IMR-90 (cell line): ENCODE data around the gene SLC23A2. TPM values are rescaled to one million over a fixed set of nuclear protein-coding genes. Genes with fewer than 3 reads are reported as not detected.
A peak's percentile ranks its signal among the peaks of the same experiment; 100 is the strongest.

Experiments used
- ATAC-seq: fragments of 200-7000 bp; cut with Tn5 transposase; 2 replicates; pipeline ENCODE4 v1.9.1; 2020; ENCODE audit warnings: low read depth, mild to moderate bottlenecking, moderate library complexity
- BruUV-seq: library from RNA; stranded (reverse); fragments of 400-500 nt; replicated peaks from 2 replicates; lab custom pipeline; 2021; lab: Mats Ljungman, UMichigan
- CTCF ChIA-PET: fragments of 300-600 bp; formaldehyde crosslinking; extraction: SDS; loops from one replicate; lab custom pipeline; 2021; ENCODE audit warnings: antibody characterized with exemption; lab: Yijun Ruan, JAX
- POLR2A ChIA-PET: fragments of 300-600 bp; sonication (Branson Sonifier 250); formaldehyde crosslinking; loops from one replicate; lab custom pipeline; 2022; ENCODE audit warnings: antibody characterized with exemption; ENCODE audit not compliant: unreplicated experiment; lab: Charles Lee
- DNase-seq: peaks from one replicate; pipeline ENCODE4 v3.0.0; 2013
- H2AFZ ChIP-seq: replicated peaks from 2 replicates; pipeline ENCODE3; 2013; ENCODE audit warnings: low read length, mild to moderate bottlenecking; ENCODE audit not compliant: poor library complexity
- H2AK5ac ChIP-seq: 2 replicates; pipeline ENCODE4 v1.6.1; 2013; ENCODE audit warnings: low read depth, low read length, inconsistent platforms
- H2AK9ac ChIP-seq: replicated peaks from 2 replicates; pipeline ENCODE3; 2013; ENCODE audit warnings: mild to moderate bottlenecking, low read depth, low read length, moderate library complexity; ENCODE audit not compliant: poor library complexity
- H2BK120ac ChIP-seq: 2 replicates; pipeline ENCODE4 v1.6.1; 2013; ENCODE audit warnings: low read depth, low read length, inconsistent platforms
- H2BK15ac ChIP-seq: 3 replicates; pipeline ENCODE4 v1.6.1; 2013; ENCODE audit warnings: low read depth, low read length, inconsistent platforms
- H2BK20ac ChIP-seq: 2 replicates; pipeline ENCODE4 v1.6.1; 2013; ENCODE audit warnings: low read depth, mild to moderate bottlenecking, inconsistent platforms, low read length, moderate library complexity
- H2BK5ac ChIP-seq: 2 replicates; pipeline ENCODE4 v1.6.1; 2013; ENCODE audit warnings: mild to moderate bottlenecking, low read depth, low read length, inconsistent platforms; ENCODE audit not compliant: poor library complexity, severe bottlenecking
- H3K14ac ChIP-seq: replicated peaks from 2 replicates; pipeline ENCODE4 v1.6.1; 2013; ENCODE audit warnings: low read depth, low read length, inconsistent platforms
- H3K18ac ChIP-seq: 2 replicates; pipeline ENCODE4 v1.6.1; 2013; ENCODE audit warnings: low read depth, low read length, control low read depth
- H3K23ac ChIP-seq: 2 replicates; pipeline ENCODE4 v1.6.1; 2013; ENCODE audit warnings: low read depth, low read length, inconsistent platforms
- H3K27ac ChIP-seq: 2 replicates; pipeline ENCODE4 v1.5.1; 2013; ENCODE audit warnings: mild to moderate bottlenecking, control low read depth, low read length; ENCODE audit not compliant: insufficient read depth
- H3K27me3 ChIP-seq: 2 replicates; pipeline ENCODE4 v1.6.1; 2013; ENCODE audit warnings: low read length; ENCODE audit not compliant: control insufficient read depth, insufficient read depth
- H3K36me3 ChIP-seq: 2 replicates; pipeline ENCODE4 v1.6.1; 2013; ENCODE audit warnings: low read length, mixed read lengths; ENCODE audit not compliant: control insufficient read depth, insufficient read depth
- H3K4ac ChIP-seq: 2 replicates; pipeline ENCODE4 v1.6.1; 2013; ENCODE audit warnings: low read depth, low read length, inconsistent platforms
- H3K4me1 ChIP-seq: 2 replicates; pipeline ENCODE4 v1.6.1; 2013; ENCODE audit warnings: low read length, mixed read lengths; ENCODE audit not compliant: control insufficient read depth, insufficient read depth
- H3K4me2 ChIP-seq: 2 replicates; pipeline ENCODE4 v1.6.1; 2013; ENCODE audit warnings: low read depth, mild to moderate bottlenecking, control low read depth, low read length, moderate library complexity
- H3K4me3 ChIP-seq: 2 replicates; pipeline ENCODE4 v1.5.1; 2013; ENCODE audit warnings: low read depth, mild to moderate bottlenecking, control low read depth, low read length, moderate library complexity; ENCODE audit not compliant: insufficient read depth
- H3K56ac ChIP-seq: 2 replicates; pipeline ENCODE4 v1.6.1; 2013; ENCODE audit warnings: low read length, inconsistent platforms; ENCODE audit not compliant: insufficient read depth; ENCODE audit errors: extremely low read depth
- H3K79me1 ChIP-seq, 2 experiments: 2 replicates each; pipeline ENCODE4 v1.6.1; 2013; ENCODE audit warnings: low read length in 2 of 2, inconsistent platforms in 1 of 2, low read depth in 1 of 2
- H3K9ac ChIP-seq: 2 replicates; pipeline ENCODE4 v1.6.1; 2013; ENCODE audit warnings: low read depth, low read length, control low read depth
- H3K9me1 ChIP-seq: 2 replicates; pipeline ENCODE4 v1.6.1; 2013; ENCODE audit warnings: low read length, inconsistent platforms; ENCODE audit not compliant: insufficient read depth
- H3K9me3 ChIP-seq: 2 replicates; pipeline ENCODE4 v1.6.1; 2013; ENCODE audit warnings: low read length; ENCODE audit not compliant: control insufficient read depth, insufficient read depth
- H4K20me1 ChIP-seq: 2 replicates; pipeline ENCODE4 v1.6.1; 2013; ENCODE audit warnings: low read length, inconsistent platforms; ENCODE audit not compliant: insufficient read depth
- H4K5ac ChIP-seq: 2 replicates; pipeline ENCODE4 v1.6.1; 2013; ENCODE audit warnings: mild to moderate bottlenecking, low read depth, low read length, control low read depth
- H4K8ac ChIP-seq, 2 experiments: 2 replicates each; pipeline ENCODE4 v1.6.1; 2013; ENCODE audit warnings: low read depth in 2 of 2, low read length in 2 of 2, control low read depth in 1 of 2, inconsistent platforms in 1 of 2
- H4K91ac ChIP-seq: 2 replicates; pipeline ENCODE4 v1.6.1; 2013; ENCODE audit warnings: low read depth, low read length, inconsistent platforms; ENCODE audit not compliant: insufficient read depth
- ELK1 ChIP-seq: fragments of 150-350 bp; IDR thresholded peaks from 2 replicates; pipeline ENCODE4 v1.6.1; 2016; ENCODE audit warnings: low read depth, mild to moderate bottlenecking, low read length, moderate library complexity, borderline replicate concordance
- WGBS, 2 experiments: methylation state at CpG; one replicate each; pipeline versions ENCODE4 v1.1.5 to v1.1.7; 2013; ENCODE audit warnings: missing lambda C conversion rate in 2 of 2; ENCODE audit not compliant: insufficient read length in 1 of 2; ENCODE audit errors: extremely low coverage in 2 of 2; 5-methylcytosine and 5-hydroxymethylcytosine counted together
- dilution Hi-C: fragments of 300-500 bp; cut with HindIII; formaldehyde crosslinking; loops from one replicate; pipeline ENCODE4 v1.14.3; 2018; ENCODE audit warnings: low sequenced_read_pairs; ENCODE audit not compliant: unreplicated experiment
- in situ Hi-C: fragments of 300-500 bp; cut with MboI; formaldehyde crosslinking; loops from 3 replicates; pipeline ENCODE4 v1.14.3; 2019; ENCODE audit warnings: low sequenced_read_pairs, inconsistent platforms, mixed read lengths
- intact Hi-C: fragments of 100-400 bp; cut with micrococcal nuclease; formaldehyde crosslinking; loops from 2 replicates; pipeline ENCODE4 v1.10.0; 2022
- polyA plus RNA-seq, 3 experiments: library from polyadenylated mRNA; depleted of rRNA; stranded (reverse); fragments of >200 nt; gene quantifications; 2 replicates each; pipeline ENCODE4 v1.2.3, GENCODE V29; 2012; ENCODE audit warnings: low replicate concordance in 1 of 3
- total RNA-seq: library from RNA; depleted of rRNA; stranded (reverse); fragments of >200 nt; gene quantifications from 2 replicates; pipeline ENCODE4 v1.2.3, GENCODE V29; 2012

Gene SLC23A2
- total and polyA plus RNA-seq, 2 of the 4 experiments (the other 2 are of a cell fraction) = 10.2 to 14.4 TPM

GRCh38 chr20:4936392-4936850 is 64.9 kb downstream of the SLC23A2 start:
- H3K4ac ChIP-seq = peak overlapping the region; percentile 39
- peak overlapping the region; percentile 66 for H4K5ac ChIP-seq
- H3K23ac ChIP-seq = peak overlapping the region; percentile 47
- no peak for DNase-seq
- in situ Hi-C loops (no loop called here), dilution Hi-C loops (no loop called here), intact Hi-C loops (no loop called here)
- POLR2A ChIA-PET = no interaction called here
- H2BK20ac ChIP-seq = peak overlapping the region; percentile 73
- H3K18ac ChIP-seq = peak overlapping the region; percentile 74
- no peak overlapping the region for H3K4me3 ChIP-seq
- peak overlapping the region; percentile 98; the same call in 1 of the 2 replicates for H3K27ac ChIP-seq
- no peak for ATAC-seq
- peak overlapping the region; percentile 75 for H4K91ac ChIP-seq
- H3K56ac ChIP-seq = no peak overlapping the region
- BruUV-seq = no TSS peak
- H2AK9ac ChIP-seq = peak overlapping the region; percentile 19
- H3K4me2 ChIP-seq = no peak overlapping the region
- no peak for TF ChIP-seq ELK1
- H3K4me1 ChIP-seq = peaks cover 33% of the 10 kb centered on the region
- peak overlapping the region; percentile 70 for H2BK120ac ChIP-seq
- H3K36me3 ChIP-seq = no peaks in the 10 kb centered on the region; the same call in 1 of the 2 replicates
- no peaks in the 10 kb centered on the region for H3K9me3 ChIP-seq
- peak overlapping the region; percentile 56 to 59; a peak in 2 of 4 replicates for H4K8ac ChIP-seq
- no peak overlapping the region; the same call in 1 of the 2 replicates for H3K9ac ChIP-seq
- H2BK5ac ChIP-seq = no peak overlapping the region
- no peaks in the 10 kb centered on the region for H4K20me1 ChIP-seq
- peak overlapping the region; percentile 45 for H3K14ac ChIP-seq
- H2AFZ ChIP-seq = no peak overlapping the region
- H3K9me1 ChIP-seq = peaks cover 28% of the 10 kb centered on the region
- H3K27me3 ChIP-seq = no peaks in the 10 kb centered on the region
- WGBS, 2 experiments = no CpG with 5 or more reads among the region's 6 CpGs
- H3K79me1 ChIP-seq = peaks cover 20 to 65% of the 10 kb centered on the region in 2 experiments
- H2BK15ac ChIP-seq = peak overlapping the region; percentile 88; the same call in 1 of the 3 replicates
- CTCF ChIA-PET = no interaction called here
- H2AK5ac ChIP-seq = peak overlapping the region; percentile 90
